ENCODE measurements around the gene ERG. TPM values are rescaled to one million over a fixed set of nuclear protein-coding genes. Genes with fewer than 3 reads are reported as not detected.

The ERG gene
- not detected for total RNA-seq

DNA sequence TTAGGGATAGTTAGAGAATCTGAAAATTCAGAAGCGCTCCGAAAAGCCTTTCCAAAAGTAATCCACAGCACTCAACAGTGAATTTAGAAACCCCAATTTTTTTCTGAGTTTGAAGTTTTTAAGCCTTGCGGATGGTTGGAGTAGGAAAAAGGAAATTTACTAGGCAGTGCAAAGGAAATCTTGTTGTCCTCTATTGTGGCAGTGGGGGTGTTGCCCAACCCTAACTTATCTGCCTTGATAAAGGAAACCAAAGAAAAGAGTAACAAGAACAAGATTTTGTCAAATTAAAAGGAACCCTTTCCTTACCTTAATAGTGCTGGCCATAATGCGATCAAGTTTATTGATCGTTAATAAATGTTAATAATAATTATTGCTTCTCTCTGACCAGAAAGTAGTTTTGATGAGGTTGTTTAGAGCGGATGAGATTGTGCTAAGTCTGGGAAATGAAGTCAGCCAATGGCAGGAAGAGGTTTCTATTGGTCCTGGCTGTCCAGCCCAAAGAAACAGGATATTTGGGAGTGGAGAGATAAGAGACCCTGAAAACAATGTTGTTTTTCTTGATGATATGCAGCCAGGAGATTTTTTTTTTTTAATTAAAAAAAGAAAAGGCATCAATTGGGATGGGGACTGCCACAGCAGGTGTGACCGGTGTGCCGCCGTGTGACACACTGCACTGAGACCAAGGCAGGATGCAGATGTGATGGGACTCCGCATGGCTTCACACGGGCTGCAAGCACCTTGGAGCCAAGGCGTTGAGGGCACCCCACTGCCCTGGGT is at the start of gene ERG:
Gene ERG (minus strand): TSS at position 421 of the 777 bp plus-strand sequence. CDS start 97 bp downstream, at position 324.
- ChIA-PET POLR2A (no interaction called here), CTCF (no interaction called here)

DNA sequence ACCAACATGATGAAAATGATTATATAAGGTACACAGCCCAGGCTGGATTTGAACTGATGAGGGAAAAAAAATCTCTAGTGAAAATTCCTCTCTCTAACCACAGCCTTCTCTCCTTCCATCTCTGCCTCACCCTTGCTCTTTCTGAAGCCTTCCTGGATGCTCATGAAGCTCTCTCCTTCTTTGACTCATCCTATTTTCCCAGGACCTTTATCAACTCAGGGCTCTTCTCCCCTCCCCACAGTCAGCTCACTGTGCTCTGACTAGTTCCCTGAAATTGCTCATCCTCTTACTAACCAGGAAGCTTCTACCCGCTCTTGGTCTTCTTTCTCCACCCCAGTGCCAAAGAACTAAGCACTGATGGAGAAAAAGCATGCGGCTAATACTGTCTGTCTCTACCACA is 46.4 kb upstream of the ERG start:
- POLR2A ChIA-PET, result no interaction called here
- CTCF ChIA-PET, result no interaction called here

DNA sequence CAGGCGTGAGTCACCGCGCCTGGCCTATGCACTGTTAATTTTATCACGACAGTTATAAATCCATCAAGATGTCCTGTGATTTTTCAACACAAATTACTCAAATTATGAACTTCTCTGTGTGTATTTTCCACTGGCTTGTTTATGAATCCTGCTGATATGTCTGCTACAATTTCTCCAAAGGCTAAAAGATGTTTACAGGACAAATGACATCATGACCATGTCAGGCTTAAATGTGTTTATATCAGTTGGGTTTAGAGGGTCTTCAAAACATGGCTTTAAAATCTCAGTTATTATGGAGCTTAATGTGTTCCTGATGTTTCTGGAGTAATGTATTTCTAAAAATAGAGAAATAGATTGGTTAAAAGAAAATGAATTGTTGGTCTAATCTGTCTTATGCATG is 44.0 kb upstream of the ERG start:
- ChIA-PET POLR2A (no interaction called here), CTCF (no interaction called here)

DNA sequence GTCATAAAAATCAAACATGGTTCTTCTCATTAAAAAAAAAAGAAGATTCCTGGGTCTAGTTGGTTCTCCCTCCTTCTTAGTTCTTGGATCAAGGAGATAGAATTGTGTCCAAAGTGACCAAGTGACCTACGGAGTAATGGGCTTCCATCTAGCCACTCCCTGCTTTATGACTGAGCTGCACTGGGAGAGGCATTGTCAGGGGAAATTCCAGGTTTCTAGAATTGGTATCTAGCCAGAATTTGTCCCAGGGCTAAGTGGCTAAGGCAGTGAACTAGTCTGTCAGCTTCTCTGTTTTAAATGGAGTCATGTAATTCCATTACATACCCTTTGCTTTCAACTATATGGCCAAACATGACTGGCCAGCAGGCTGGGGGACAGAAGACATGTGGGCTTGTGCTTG is 40.1 kb upstream of the ERG start:
- ChIA-PET POLR2A (no interaction called here), CTCF (no interaction called here)

- ChIA-PET POLR2A (no interaction called here), CTCF (interaction anchor here (1.4 kb wide), 1 partner anchor 12 kb away, joined by 3 read pairs; no protein-coding TSS in a partner anchor)
Measured at GRCh38 chr21:38534591-38534990, 36.3 kb upstream of the ERG start.

DNA sequence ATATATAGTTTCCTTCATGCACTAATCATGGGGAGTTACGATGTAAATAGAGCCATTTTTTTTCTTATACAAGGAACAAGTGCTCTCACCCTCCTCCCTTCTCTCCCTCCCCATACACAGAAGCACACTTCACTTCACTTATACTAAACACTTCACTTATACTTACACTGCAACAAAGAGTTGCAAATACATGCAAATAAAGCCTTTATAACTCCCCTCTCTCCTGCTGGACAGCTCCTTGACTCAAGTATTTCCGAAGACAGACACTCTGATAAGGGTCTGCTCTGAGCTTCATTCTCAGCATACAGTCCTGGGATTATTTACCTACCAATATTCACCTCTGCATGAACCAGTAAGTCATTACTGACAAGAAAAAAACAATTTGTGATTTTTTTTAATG is 35.6 kb upstream of the ERG start:
- ChIA-PET POLR2A (no interaction called here), CTCF (interaction anchor here (1.4 kb wide), 1 partner anchor 12 kb away, joined by 3 read pairs; no protein-coding TSS in a partner anchor)

GRCh38 chr21:38531591-38531990 is 33.3 kb upstream of the ERG start:
- POLR2A ChIA-PET, result no interaction called here
- CTCF ChIA-PET, result no interaction called here

DNA sequence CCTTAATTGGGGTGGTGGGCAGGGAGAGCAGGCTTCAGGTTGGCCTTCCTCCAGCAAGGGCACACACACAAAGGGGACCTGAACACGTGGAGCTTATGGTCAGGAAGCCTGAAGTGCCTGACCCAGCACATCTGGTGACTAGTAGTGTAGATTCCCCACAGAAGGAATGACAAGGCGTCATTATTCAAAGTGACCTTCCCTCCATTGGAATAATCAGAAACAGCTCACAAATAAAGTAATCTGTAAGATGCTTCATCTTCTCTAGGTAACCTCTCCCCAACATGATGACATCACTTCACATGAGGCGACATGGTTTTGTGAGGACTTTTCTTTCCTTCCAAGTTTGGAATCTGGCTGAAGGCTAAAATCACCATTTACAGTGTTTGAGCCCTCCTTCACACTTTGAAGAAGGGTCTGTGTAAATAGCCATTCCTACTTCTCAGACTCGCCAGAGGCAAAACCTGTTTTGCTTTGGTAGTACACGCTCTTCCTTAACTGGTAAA is 32.8 kb upstream of the ERG start:
- POLR2A ChIA-PET, result no interaction called here
- CTCF ChIA-PET, result no interaction called here

DNA sequence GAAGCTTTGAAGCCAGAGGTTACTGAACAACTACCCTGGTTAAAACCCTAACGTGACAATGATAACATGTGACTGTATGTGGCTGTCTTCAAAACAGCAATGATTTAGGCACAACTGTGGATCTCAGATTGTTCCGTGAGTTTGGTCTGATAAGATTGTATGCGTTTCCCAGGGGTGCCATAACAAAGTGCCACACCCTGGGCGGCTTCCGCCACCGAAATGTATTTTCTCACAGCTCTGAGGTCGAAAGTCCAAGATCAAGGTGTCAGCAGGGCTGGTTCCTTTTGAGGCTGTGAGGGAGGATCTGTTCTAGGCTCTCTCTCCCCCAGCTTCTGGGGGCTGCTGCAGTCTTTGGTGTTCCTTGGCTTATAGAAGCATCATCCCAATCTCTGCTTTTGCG is 29.5 kb upstream of the ERG start:
- CTCF ChIA-PET, result no interaction called here

DNA sequence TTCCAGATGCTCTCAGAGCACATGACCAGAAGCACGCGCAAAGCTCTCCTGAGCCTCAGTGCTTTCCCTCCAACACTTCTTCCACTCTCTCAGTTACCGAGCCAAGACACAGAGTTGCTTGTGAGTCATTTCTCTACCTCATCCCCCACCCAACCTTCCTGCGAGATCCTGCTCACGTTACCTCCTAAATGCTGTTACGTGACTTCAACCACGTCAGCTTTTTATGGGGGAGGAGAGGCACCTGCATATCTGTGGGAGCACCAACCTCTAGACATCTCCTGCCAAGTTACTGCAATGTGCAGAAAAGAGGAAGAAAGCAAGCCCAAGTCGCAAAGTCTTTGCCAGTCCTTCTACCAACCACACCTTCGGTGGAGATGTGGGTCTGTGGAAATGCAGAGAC is 27.2 kb upstream of the ERG start:
- POLR2A ChIA-PET, result no interaction called here
- CTCF ChIA-PET, result no interaction called here

More for the DNA sequence above, 29.5 kb upstream of the ERG start:
- POLR2A ChIA-PET, result no interaction called here

DNA sequence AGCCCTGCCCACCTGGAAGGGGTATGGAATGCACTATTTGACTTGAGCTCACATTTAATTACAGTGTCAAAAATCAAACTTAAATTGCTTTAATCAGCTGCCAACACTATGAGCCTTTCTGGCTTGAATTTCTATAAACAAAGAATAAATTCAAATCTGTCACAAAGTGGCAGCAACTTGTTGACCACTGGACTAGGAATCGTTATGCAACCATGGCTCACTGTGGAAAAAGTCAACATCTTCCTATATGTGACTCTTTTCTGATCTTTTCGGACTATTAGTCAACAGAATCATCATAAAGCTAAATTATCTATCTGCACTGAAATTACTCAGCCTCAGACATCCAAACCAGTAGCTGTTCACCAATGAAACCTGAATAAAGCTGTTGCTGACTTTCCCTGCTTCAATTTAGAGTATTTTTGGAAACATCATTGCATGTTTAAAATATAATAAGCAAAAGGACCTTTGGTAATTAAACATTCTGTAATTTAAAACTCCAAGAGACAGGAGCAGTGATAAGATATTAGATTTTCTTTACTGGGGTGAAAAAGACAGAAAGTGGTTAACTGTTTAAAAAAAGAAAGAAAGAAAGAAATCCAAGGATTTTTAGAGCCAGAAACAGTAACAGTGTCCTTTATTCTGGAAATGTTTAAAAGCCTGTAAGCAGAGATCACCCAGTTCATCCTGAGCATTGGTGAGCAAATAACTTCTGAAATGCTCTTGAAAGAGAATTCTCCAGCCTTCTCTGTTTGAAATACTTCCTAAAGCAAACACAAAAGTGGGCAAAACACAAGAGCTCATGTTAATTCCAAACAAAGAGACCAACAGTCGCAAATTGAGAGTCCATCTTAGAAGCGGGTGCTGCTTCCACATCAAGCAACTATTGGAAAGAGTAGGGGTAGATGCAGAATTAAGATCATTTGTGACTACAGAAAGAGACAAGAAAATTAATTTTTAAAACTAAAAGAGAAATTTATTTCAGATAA is 26.2 kb upstream of the ERG start:
- ChIA-PET POLR2A (no interaction called here), CTCF (no interaction called here)

DNA sequence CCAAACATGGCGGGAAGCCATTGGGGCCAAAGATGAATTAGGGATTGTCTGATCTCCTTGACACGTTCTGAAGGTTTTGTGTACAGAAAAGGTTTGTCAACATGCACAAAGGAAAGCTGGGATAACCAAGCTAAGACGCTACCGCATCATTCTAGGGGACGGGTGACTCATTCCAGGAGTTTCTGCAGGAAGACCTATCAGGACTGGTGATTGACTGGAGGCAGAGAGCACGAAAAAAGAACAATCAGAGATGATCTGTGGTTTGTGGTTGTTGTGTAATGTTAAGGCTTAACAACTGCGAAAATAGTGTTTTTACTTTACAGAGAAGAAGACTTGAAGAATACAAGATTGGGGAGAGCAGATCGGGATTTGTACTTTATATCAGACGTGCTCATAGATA is 22.2 kb upstream of the ERG start:
- ChIA-PET CTCF (no interaction called here), POLR2A (no interaction called here)

GRCh38 chr21:38511662-38512243 is 13.5 kb upstream of the ERG start:
- POLR2A ChIA-PET, result no interaction called here
- CTCF ChIA-PET, result no interaction called here

GRCh38 chr21:38511198-38511597 is 12.9 kb upstream of the ERG start:
- POLR2A ChIA-PET, result no interaction called here
- CTCF ChIA-PET, result no interaction called here

- ChIA-PET CTCF (no interaction called here), POLR2A (no interaction called here)
Measured at GRCh38 chr21:38507374-38507942, 9.2 kb upstream of the ERG start.

- ChIA-PET POLR2A (no interaction called here), CTCF (no interaction called here)
Measured at GRCh38 chr21:38506661-38507281, 8.5 kb upstream of the ERG start.

- POLR2A ChIA-PET, result no interaction called here
- CTCF ChIA-PET, result interaction anchor here (0.7 kb wide), 1 partner anchor 40 kb away, joined by 3 read pairs; no protein-coding TSS in a partner anchor
Measured at GRCh38 chr21:38505654-38506523, 7.6 kb upstream of the ERG start.

- POLR2A ChIA-PET, result no interaction called here
- CTCF ChIA-PET, result no interaction called here
Measured at GRCh38 chr21:38504066-38504465, 5.8 kb upstream of the ERG start.

- ChIA-PET POLR2A (no interaction called here), CTCF (no interaction called here)
Measured at GRCh38 chr21:38503583-38503982, 5.3 kb upstream of the ERG start.

Measured in activated CD8-positive, alpha-beta memory T cell treated with anti-CD3 and anti-CD28 coated beads for 36 hours (primary cell).